ENCODE measurements around the gene BTD. TPM values are rescaled to one million over a fixed set of nuclear protein-coding genes. Genes with fewer than 3 reads are reported as not detected.
A peak's percentile ranks its signal among the peaks of the same experiment; 100 is the strongest.

BTD gene
- total and polyA plus RNA-seq, 12 donors, result 9.9 to 148 (median 58.3) TPM

- Histone ChIP-seq H3K9me3 (replicated peaks in 1 of 3) (no peaks in the 10 kb centered on the region), H3K27me3 (no peaks in the 10 kb centered on the region), H3K27ac (peak overlapping the region in 3 of 5 donors; percentile 2 to 66 (median 47)), H3K4me1 (replicated peaks in 1 of 2) (peaks cover 20 to 32% of the 10 kb centered on the region in 2 donors), H3K36me3 (replicated peaks in 1 of 2) (no peaks in the 10 kb centered on the region), H3K4me3 (peak overlapping the region in 2 of 4 donors; percentile 4 to 39)
- TF ChIP-seq POLR2A (IDR thresholded peaks at IDR 0.05) (no peak), CTCF (IDR thresholded peaks at IDR 0.05) (peak; percentile 51 to 92 (median 82))
- intact Hi-C loops (cut with DNase I), result loop anchor here (5.0 to 10.0 kb wide), 2 partner anchors 177 to 615 kb away; no protein-coding TSS in a partner anchor
- DNase-seq, result peak; percentile 74 to 90 (median 80)
- 34 to 36% (median 34%) methylated on average over 10 of the region's 10 CpGs for WGBS, 4 donors
Observed at GRCh38 chr3:15629860-15630597, 28.5 kb downstream of the BTD start.

GRCh38 chr3:15630646-15631350, 29.3 kb downstream of the BTD start:
- 10 to 15% (median 13%) methylated on average over 8 of the region's 8 CpGs for WGBS, 4 donors
- Histone ChIP-seq H3K36me3 (replicated peaks in 1 of 2) (no peaks in the 10 kb centered on the region), H3K9me3 (replicated peaks in 1 of 3) (no peaks in the 10 kb centered on the region), H3K27me3 (no peaks in the 10 kb centered on the region), H3K27ac (peak overlapping the region in 3 of 5 donors; percentile 2 to 66 (median 47)), H3K4me1 (replicated peaks in 1 of 2) (peaks cover 28 to 40% of the 10 kb centered on the region in 2 donors), H3K4me3 (peak overlapping the region in 2 of 4 donors; percentile 4 to 39)
- no peak for TF ChIP-seq CTCF (IDR thresholded peaks at IDR 0.05)
- no peak for TF ChIP-seq POLR2A (IDR thresholded peaks at IDR 0.05)
- peak in 3 of 7 donors; percentile 49 to 60 (median 54) for DNase-seq
- intact Hi-C loops (cut with DNase I), result loop anchor here (5.0 to 10.0 kb wide), 2 partner anchors 177 to 614 kb away; no protein-coding TSS in a partner anchor

GRCh38 chr3:15631426-15632211, 30.1 kb downstream of the BTD start:
- WGBS, 4 donors, result 83 to 93% (median 87%) methylated on average over 12 of the region's 12 CpGs
- Histone ChIP-seq H3K4me1 (replicated peaks in 1 of 2) (peaks cover 34 to 46% of the 10 kb centered on the region in 2 donors), H3K27me3 (no peaks in the 10 kb centered on the region), H3K27ac (peak overlapping the region in 1 of 5 donors; percentile 66), H3K4me3 (no peak overlapping the region), H3K36me3 (replicated peaks in 1 of 2) (no peaks in the 10 kb centered on the region), H3K9me3 (replicated peaks in 1 of 3) (no peaks in the 10 kb centered on the region)
- no peak for TF ChIP-seq POLR2A (IDR thresholded peaks at IDR 0.05)
- no peak for TF ChIP-seq CTCF (IDR thresholded peaks at IDR 0.05)
- intact Hi-C loops (cut with DNase I), result loop anchor here (5.0 to 10.0 kb wide), 2 partner anchors 176 to 613 kb away; no protein-coding TSS in a partner anchor
- no peak for DNase-seq

Data from adrenal gland (tissue), 12 donors.